Adrenal gland (tissue), 5 donors: ENCODE results near the gene PCGF3.

Experiments
- POLR2A ChIP-seq, 2 donors: fragments of 450-650 bp; IDR thresholded peaks; one replicate each; pipeline ENCODE4 v1.6.1; 2017; ENCODE audit warnings: antibody characterized with exemption in 2 of 2, mild to moderate bottlenecking in 2 of 2, moderate library complexity in 1 of 2
- TF ChIP-seq, protein P1 (sequence below), 6 experiments: fragments of 450-650 bp in 4 of 6; fragments of 200-600 bp in 2 of 6; sonication (generic) in 1 of 6; IDR thresholded peaks; 1 replicate in 5 of 6; 2 replicates in 1 of 6; pipeline versions ENCODE4 v1.5.1 to v1.8.0; 2016 to 2021; ENCODE audit warnings: antibody characterized with exemption in 6 of 6, mild to moderate bottlenecking in 2 of 6, moderate library complexity in 1 of 6
- donor health status: DM: no; HTN: no; CAD: no.

DNA sequence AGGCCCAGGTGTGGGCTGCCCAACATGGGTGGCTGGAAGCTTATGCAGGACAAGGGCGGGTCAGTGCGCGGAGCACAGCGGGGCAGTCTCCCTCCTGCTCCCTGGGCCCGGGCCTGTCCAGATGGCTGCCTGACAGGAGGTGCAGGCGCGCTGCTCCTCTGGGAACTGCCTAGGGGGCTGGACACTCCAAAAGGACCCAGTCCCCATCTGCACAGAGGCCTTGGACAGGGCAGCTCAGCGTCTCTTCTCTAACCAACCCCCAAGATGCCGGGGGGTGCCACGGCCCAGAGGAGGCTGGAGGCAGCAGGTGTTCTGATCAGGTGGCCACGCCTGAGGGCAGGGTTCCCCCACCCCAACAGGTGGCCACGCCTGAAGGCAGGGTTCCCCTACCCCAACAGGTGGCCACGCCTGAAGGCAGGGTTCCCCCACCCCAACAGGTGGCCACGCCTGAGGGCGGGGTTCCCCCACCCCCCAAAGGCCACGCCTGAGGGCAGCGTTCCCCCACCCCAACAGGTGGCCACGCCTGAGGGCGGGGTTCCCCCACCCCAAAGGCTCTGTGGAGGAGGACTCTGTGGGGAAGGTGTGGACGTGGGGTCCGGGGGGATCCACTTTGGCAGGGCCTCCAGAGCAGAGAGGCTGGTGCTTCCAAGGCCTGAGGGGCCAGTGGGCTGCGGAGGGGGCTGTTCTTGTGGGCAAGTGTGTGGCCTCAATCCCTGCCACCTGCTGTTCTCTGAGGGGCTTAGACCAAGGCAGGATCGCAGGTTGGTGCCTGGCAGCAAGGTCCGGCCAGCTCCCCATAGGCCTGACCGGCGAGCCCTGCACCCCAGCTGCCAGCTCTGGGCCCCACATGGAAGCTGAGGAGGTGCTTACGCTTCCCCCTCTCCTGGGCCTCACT is 84.2 kb downstream of the PCGF3 start:
- TF ChIP-seq, protein P1, sequence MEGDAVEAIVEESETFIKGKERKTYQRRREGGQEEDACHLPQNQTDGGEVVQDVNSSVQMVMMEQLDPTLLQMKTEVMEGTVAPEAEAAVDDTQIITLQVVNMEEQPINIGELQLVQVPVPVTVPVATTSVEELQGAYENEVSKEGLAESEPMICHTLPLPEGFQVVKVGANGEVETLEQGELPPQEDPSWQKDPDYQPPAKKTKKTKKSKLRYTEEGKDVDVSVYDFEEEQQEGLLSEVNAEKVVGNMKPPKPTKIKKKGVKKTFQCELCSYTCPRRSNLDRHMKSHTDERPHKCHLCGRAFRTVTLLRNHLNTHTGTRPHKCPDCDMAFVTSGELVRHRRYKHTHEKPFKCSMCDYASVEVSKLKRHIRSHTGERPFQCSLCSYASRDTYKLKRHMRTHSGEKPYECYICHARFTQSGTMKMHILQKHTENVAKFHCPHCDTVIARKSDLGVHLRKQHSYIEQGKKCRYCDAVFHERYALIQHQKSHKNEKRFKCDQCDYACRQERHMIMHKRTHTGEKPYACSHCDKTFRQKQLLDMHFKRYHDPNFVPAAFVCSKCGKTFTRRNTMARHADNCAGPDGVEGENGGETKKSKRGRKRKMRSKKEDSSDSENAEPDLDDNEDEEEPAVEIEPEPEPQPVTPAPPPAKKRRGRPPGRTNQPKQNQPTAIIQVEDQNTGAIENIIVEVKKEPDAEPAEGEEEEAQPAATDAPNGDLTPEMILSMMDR (IDR thresholded peaks at IDR 0.05) = no peak
- no peak for TF ChIP-seq POLR2A (IDR thresholded peaks at IDR 0.05)
